Astrocyte of the cerebellum (primary cell): ENCODE measurements around the gene IDNK.

ENCODE experiments used
- DNase-seq: peaks from one replicate; pipeline ENCODE4 v3.0.0-alpha.2; 2011; ENCODE audit warnings: low read depth
- H3K4me3 ChIP-seq: 2 replicates; pipeline ENCODE4 v1.5.1; 2011; ENCODE audit warnings: mild to moderate bottlenecking, low read depth, low read length, moderate library complexity
- in situ Hi-C: cut with HindIII; loops from 2 replicates; pipeline ENCODE4 v1.10.0; 2017; ENCODE audit warnings: low sequenced_read_pairs
- TF ChIP-seq, protein P1 (sequence below): IDR thresholded peaks from 2 replicates; pipeline ENCODE4 v1.5.1; 2012; ENCODE audit warnings: low read length, low read depth, moderate library complexity, mild to moderate bottlenecking; ENCODE audit errors: missing control alignments

Gene IDNK

DNA sequence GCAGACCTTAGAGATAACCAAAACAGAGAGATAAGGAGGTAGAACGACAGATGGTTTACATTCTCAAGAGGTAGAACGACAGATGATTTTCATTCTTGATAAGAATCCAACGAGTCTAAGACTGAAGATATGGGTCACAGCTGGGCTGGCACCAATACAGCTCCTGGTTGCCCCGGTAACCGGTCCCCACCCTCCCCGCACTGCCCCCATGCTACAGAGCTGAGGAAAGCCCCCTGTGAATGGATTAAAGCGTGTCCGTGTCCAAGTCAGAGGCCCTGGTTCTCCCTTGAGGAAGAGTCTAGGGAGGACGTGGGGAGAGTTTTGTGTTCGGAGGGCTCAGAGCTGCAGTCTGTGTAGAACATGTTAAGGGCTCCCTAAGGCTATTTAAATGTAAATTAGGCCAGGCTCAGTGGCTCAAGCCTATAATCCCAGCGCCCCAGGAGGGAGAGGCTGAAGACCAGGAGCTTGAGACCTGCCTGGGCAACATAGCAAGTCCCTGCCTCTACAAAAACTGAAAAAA is 8.1 kb downstream of the IDNK start:
- H3K4me3 ChIP-seq, result no peak overlapping the region
- TF ChIP-seq, protein P1, sequence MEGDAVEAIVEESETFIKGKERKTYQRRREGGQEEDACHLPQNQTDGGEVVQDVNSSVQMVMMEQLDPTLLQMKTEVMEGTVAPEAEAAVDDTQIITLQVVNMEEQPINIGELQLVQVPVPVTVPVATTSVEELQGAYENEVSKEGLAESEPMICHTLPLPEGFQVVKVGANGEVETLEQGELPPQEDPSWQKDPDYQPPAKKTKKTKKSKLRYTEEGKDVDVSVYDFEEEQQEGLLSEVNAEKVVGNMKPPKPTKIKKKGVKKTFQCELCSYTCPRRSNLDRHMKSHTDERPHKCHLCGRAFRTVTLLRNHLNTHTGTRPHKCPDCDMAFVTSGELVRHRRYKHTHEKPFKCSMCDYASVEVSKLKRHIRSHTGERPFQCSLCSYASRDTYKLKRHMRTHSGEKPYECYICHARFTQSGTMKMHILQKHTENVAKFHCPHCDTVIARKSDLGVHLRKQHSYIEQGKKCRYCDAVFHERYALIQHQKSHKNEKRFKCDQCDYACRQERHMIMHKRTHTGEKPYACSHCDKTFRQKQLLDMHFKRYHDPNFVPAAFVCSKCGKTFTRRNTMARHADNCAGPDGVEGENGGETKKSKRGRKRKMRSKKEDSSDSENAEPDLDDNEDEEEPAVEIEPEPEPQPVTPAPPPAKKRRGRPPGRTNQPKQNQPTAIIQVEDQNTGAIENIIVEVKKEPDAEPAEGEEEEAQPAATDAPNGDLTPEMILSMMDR, result no peak
- in situ Hi-C loops, result no loop called here
- no peak for DNase-seq

DNA sequence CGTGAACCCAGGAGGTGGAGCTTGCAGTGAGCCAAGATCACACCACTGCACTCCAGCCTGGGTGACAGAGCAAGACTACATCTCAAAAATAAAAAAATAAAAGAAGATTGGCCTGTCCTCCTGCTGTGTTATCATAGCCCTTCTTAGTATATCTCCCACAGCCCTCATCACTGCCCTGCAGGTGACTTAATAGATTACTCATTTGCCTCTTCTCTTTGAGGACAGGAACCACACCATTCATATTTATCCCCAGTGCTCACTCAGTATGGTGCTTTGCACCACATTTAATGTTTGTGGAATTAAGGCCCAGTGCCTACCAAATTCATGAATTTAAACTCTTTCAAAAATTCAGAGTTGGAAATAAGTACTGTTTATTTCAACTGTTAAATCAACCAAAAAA is 10.3 kb downstream of the IDNK start:
- no peak for DNase-seq
- TF ChIP-seq, protein P1, result no peak
- H3K4me3 ChIP-seq, result no peak overlapping the region
- in situ Hi-C loops, result no loop called here

DNA sequence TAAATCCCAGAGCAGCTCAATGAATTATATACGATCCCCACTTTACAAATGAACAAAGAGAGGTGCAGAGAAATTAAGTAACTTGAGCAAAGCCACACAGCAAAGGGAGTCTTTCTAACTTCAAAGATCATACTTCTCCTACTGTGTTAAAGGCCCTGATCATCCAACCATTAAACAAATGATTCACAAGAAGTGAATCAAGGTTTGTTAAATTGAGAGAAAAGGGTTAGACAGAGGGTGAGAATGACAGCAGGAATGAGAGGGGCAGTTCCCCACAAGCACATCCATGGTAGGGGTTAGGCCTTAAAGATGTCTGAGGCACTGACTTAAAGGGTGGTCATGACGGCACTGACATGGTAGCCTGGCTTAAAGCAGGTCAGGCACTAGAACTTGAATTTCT is 10.7 kb downstream of the IDNK start:
- TF ChIP-seq, protein P1, result no peak
- in situ Hi-C loops, result no loop called here
- no peak for DNase-seq
- H3K4me3 ChIP-seq, result no peak overlapping the region

DNA sequence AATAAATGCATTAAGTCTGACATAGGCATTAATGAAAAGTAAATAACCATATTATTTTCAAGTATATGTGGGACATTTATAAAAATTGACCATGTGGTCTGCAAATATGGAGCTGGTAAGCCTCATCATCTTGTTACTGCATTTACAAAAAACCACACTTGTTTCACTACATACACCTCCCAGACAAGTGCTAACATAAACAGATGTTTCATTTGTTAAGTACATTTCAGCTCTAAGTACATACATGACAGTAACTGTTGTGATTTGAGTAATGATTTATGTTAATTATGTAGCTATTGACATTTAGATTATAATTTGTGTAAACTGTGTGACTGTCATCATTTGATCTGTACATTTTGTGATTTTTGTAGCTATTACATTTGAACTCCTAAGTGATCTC is 13.9 kb downstream of the IDNK start:
- in situ Hi-C loops, result no loop called here
- H3K4me3 ChIP-seq, result no peak overlapping the region
- TF ChIP-seq, protein P1, result no peak
- DNase-seq, result no peak

DNA sequence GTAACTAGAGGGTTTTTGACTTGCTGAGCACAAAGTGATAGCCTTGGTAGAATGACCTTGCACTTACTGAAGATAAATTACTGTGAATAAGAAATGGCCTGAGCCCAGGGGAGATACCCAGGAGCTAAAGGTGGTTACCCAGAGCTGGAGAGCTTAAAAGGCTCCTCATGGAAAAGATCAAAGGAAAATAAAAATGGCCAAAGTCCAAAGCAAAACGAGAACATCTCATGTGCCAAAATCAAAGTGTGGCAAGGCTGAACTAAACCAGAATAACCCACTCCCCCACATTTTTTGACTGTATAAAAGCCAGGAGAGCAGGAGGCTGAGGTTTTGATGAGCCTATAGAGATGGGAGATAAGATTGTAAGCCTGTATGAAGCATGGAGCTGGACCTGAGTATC is 14.4 kb downstream of the IDNK start:
- TF ChIP-seq, protein P1, result no peak
- in situ Hi-C loops, result no loop called here
- no peak overlapping the region for H3K4me3 ChIP-seq
- DNase-seq, result no peak

DNA sequence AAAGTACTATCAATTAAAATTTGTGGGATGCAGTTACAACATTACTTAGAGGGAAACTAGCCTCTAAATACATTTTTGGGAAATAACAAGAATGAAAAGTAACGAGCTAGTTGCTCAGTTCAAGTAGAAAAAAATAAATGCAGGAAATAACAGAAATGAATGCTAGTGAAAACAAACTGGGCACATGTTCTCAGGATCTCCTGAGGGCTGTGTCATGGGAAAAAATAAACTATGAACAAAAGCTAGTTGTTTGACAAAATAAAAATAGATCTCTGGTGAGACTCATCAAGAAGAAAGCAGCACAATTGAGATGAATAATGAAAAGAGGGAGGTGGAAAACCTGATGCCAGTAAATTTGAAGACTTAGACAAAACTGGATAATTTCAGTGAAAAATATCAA is 16.3 kb downstream of the IDNK start:
- TF ChIP-seq, protein P1, result no peak
- in situ Hi-C loops, result no loop called here
- DNase-seq, result no peak
- no peak overlapping the region for H3K4me3 ChIP-seq

DNA sequence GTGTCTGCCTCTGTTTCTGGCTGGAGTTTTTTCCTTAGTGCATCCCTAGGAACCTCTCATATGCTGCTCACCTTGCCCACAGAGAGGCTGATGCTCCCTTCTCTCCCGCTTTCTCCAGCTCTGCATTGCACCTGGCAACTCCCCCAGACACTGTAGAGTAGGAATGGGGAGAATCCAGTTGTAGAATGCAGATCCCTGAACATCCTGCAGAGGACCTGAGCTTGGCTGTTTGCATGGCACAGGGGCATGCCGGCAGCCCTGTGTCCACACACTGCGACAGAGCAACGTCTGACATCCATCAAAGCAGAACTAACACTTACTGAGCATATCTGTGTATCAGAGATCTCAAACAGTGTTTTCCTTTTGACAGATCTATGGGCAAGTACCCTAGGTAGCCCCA is 19.9 kb downstream of the IDNK start:
- in situ Hi-C loops, result no loop called here
- TF ChIP-seq, protein P1, result no peak
- DNase-seq, result no peak
- H3K4me3 ChIP-seq, result no peak overlapping the region
